ENCODE measurements around the gene BRF1.

DNA sequence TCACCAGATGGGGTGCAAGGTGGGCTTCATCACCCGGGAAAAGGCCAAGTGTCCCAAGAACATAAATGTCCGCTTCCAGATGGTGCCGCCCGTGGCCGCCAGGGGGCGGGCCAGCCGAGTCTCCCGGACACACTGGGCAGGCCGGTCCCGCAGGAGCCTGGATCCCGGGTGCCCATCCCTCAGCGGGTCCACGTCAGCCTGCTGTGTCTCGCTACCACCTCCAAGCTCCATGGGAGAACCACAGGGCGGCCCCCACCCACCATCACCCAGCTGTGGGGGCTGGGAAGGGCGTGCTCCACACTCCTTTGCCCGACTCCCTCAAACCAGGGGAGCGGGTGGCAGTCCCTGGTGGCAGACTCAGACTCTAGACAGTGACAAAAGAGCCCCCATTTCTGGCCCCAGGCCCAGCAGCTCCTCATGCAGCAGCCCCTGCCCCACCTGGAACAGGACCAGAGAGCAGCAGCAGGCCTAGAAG, 97.7 kb downstream of the BRF1 start:
- TF ChIP-seq YY1 (IDR thresholded peaks at IDR 0.05; ENCODE audit: insufficient read depth, insufficient read length) = no peak
- TF ChIP-seq SUZ12 (IDR thresholded peaks at IDR 0.05; ENCODE audit: extremely low read depth, insufficient read depth, insufficient read length) = no peak

All from NT2/D1 (cell line).